ENCODE measurements around the gene PLCG2. TPM values are rescaled to one million over a fixed set of nuclear protein-coding genes. Genes with fewer than 3 reads are reported as not detected.
"Not testable (repeated sequence)": the region's sequence is repeated elsewhere in the genome, so short reads cannot be mapped to it uniquely, and the experiment has no call there.

The PLCG2 gene
- total and polyA plus RNA-seq, 7 donors: 1.6 to 24.8 (median 3.6) TPM

DNA sequence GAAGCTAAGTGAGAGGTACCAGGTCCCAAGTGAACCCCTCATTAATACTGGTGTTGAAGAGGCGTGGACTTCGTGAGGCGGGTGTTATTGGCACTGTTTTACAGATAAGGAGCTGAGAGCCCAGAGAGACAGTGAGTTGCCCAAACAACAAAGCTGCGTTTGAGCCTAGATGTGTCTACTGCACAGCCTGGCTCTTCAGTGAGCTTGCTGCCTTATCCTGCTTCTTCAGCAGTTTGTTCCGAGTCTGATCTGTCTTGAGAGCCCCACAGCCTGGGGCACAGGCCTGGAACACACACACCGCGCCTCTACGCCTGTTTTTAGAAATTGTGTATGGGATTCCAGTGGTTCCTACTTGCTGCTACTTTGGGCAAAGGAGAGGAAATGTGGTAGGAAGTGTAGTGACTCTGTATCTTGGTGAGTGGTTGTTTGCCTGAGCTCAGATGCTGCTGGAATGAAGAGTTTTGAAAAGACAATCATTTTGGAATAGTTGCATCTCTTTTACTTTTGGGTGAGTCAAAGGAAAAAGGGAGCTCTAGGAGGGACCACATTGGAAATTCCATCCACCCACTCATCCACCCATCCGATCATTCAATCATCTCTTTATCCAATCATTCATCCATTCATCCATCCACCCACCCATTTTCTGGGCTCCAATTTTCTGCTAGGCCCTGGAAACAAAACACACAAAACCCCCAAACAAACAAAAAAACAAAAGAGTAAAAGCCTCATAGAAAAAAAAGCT, 22.3 kb upstream of the PLCG2 start:
- no peak overlapping the region for H3K4me3 ChIP-seq
- no peaks in the 10 kb centered on the region for H3K36me3 ChIP-seq
- WGBS, 2 donors: 52 to 62% methylated on average over 9 of the region's 9 CpGs
- TF ChIP-seq POLR2A (IDR thresholded peaks at IDR 0.05) (no peak), EP300 (IDR thresholded peaks at IDR 0.05) (no peak), POLR2AphosphoS5 (IDR thresholded peaks at IDR 0.05) (no peak)
- TF ChIP-seq, protein P1, sequence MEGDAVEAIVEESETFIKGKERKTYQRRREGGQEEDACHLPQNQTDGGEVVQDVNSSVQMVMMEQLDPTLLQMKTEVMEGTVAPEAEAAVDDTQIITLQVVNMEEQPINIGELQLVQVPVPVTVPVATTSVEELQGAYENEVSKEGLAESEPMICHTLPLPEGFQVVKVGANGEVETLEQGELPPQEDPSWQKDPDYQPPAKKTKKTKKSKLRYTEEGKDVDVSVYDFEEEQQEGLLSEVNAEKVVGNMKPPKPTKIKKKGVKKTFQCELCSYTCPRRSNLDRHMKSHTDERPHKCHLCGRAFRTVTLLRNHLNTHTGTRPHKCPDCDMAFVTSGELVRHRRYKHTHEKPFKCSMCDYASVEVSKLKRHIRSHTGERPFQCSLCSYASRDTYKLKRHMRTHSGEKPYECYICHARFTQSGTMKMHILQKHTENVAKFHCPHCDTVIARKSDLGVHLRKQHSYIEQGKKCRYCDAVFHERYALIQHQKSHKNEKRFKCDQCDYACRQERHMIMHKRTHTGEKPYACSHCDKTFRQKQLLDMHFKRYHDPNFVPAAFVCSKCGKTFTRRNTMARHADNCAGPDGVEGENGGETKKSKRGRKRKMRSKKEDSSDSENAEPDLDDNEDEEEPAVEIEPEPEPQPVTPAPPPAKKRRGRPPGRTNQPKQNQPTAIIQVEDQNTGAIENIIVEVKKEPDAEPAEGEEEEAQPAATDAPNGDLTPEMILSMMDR (IDR thresholded peaks at IDR 0.05): no peak
- H3K4me1 ChIP-seq: no peaks in the 10 kb centered on the region
- H3K9me3 ChIP-seq: no peaks in the 10 kb centered on the region
- H3K27ac ChIP-seq: no peak overlapping the region
- DNase-seq: no peak
- no peaks in the 10 kb centered on the region for H3K27me3 ChIP-seq
- intact Hi-C loops (cut with DNase I): no loop called here

DNA sequence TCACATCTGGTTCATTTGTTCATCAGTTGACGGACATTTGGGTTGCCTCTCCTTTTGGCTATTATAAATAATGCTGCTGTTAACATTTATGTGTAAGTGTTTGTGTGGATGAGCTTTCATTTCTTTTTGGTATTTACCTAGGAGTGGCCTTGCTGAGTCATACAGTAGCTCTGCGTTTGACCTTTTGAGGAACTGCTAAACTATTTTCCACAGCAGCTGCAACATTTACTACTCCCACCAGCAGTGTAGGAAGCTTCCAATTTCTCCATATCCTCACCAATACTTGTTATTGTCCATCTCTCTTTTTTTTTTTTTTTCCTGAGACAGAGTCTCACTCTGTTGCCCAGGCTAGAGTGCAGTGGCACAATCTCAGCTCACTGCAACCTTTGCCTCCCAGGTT, 20.7 kb upstream of the PLCG2 start:
- H3K27me3 ChIP-seq: no peaks in the 10 kb centered on the region
- no peaks in the 10 kb centered on the region for H3K9me3 ChIP-seq
- H3K36me3 ChIP-seq: no peaks in the 10 kb centered on the region
- H3K27ac ChIP-seq: no peak overlapping the region
- no peak for TF ChIP-seq POLR2AphosphoS5 (IDR thresholded peaks at IDR 0.05)
- TF ChIP-seq EP300 (IDR thresholded peaks at IDR 0.05): no peak
- TF ChIP-seq, protein P1 (IDR thresholded peaks at IDR 0.05): no peak
- WGBS, 2 donors: 4 to 39% methylated on average over 2 of the region's 2 CpGs
- H3K4me3 ChIP-seq: no peak overlapping the region
- intact Hi-C loops (cut with DNase I): no loop called here
- no peak for DNase-seq
- H3K4me1 ChIP-seq: no peaks in the 10 kb centered on the region

DNA sequence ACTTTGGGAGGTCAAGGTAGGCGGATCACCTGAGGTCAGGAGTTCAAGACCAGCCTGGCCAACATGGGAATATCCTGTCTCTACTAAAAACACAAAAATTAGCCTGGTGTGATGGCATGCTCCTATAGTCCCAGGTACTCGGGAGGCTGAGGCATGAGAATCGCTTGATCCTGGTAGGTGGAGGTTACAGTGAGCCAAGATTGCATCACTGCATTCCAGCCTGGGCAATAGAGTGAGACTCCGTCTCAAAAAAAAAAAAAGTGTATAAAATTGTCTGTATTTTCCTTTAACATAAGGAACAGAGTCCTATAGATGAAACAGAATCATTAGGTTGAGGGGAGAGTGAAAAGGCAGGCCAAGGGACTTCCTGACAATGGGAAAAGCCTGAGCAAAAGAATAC, 16.8 kb upstream of the PLCG2 start:
- H3K4me3 ChIP-seq; H3K27ac ChIP-seq; H3K36me3 ChIP-seq; H3K9me3 ChIP-seq; H3K27me3 ChIP-seq; intact Hi-C loops (cut with DNase I); DNase-seq; H3K4me1 ChIP-seq: not testable (repeated sequence)
- WGBS, 2 donors: 64 to 83% methylated on average over 4 of the region's 4 CpGs

DNA sequence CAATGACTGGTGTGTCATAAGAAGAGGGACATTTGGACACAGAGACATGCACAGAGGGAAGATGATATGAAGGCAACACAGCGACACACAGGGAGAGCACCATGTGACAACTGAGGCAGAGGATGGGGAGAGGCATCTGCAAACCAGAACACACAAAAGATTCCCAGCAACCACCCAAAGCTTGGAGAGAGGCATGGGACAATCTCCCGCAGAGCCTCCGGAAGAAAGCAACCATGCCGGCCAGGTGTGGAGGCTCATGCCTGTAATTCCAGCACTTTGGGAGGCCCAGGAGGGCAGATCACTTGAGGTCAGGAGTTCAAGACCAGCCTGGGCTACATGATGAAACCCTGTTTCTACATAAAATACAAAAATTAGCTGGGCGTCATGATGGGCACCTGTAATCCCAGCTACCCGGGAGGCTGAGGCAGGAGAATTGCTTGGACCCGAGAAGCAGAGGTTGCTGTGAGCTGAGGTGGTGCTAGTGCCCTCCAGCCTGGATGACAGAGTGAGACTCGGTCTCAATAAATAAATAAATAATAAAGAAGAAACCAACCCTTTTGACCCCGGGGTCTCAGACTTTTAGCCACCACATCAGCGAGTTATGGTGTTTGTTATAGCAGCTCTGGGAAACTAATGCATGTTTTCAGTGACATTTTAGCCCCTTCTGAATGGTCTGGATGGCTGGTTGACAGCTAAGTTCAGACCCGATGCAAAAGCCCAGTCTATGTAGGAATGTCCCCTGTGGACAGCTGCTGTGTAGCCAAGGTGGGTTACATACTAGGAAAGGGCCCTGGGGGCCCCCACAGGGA, 13.8 kb upstream of the PLCG2 start:
- WGBS, 2 donors: 84 to 93% methylated on average over 11 of the region's 11 CpGs
- no peak for DNase-seq

DNA sequence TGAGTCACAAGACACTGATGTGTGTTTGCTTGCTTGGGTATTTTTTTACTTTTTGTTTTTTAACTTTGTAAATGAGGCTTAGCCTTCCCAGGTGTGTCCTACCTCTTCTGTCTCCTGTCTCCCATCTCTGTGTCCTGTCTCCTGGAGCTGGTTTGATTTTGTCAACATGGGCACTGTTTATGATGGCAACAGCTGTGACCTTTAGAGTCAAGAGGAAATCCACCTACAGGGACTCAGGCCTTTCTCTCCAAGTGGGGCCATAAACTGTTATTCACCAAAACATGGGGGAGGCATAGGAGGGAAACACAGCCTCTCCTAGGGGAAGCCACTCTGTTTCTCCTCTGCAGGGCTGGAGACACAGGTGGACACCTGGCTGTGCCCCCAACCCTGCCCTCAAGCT, 13.1 kb upstream of the PLCG2 start:
- H3K4me1 ChIP-seq: no peaks in the 10 kb centered on the region
- H3K9me3 ChIP-seq: no peaks in the 10 kb centered on the region
- TF ChIP-seq POLR2AphosphoS5 (IDR thresholded peaks at IDR 0.05) (no peak), POLR2A (IDR thresholded peaks at IDR 0.05) (no peak), EP300 (IDR thresholded peaks at IDR 0.05) (no peak)
- TF ChIP-seq, protein P1 (IDR thresholded peaks at IDR 0.05): no peak
- H3K36me3 ChIP-seq: no peaks in the 10 kb centered on the region
- H3K4me3 ChIP-seq: no peak overlapping the region
- intact Hi-C loops (cut with DNase I): no loop called here
- no peak for DNase-seq
- H3K27ac ChIP-seq: no peak overlapping the region
- H3K27me3 ChIP-seq: no peaks in the 10 kb centered on the region

More for the DNA sequence above, 13.8 kb upstream of the PLCG2 start:
- Histone ChIP-seq H3K4me1 (no peaks in the 10 kb centered on the region), H3K4me3 (no peak overlapping the region), H3K9me3 (no peaks in the 10 kb centered on the region), H3K27me3 (no peaks in the 10 kb centered on the region), H3K27ac (no peak overlapping the region), H3K36me3 (no peaks in the 10 kb centered on the region)
- intact Hi-C loops (cut with DNase I): no loop called here
- no peak for TF ChIP-seq POLR2A (IDR thresholded peaks at IDR 0.05)
- TF ChIP-seq EP300 (IDR thresholded peaks at IDR 0.05): no peak
- no peak for TF ChIP-seq POLR2AphosphoS5 (IDR thresholded peaks at IDR 0.05)
- TF ChIP-seq, protein P1 (IDR thresholded peaks at IDR 0.05): no peak
